GM21360 (cell line): Measurements from ENCODE around the gene ATP11A.

ENCODE experiments used
- ATAC-seq: cut with Tn5 transposase; IDR thresholded peaks from one replicate; pipeline ENCODE4 v1.9.1; 2021; ENCODE audit warnings: mild to moderate bottlenecking, moderate library complexity; ENCODE audit not compliant: unreplicated experiment

Gene ATP11A

DNA sequence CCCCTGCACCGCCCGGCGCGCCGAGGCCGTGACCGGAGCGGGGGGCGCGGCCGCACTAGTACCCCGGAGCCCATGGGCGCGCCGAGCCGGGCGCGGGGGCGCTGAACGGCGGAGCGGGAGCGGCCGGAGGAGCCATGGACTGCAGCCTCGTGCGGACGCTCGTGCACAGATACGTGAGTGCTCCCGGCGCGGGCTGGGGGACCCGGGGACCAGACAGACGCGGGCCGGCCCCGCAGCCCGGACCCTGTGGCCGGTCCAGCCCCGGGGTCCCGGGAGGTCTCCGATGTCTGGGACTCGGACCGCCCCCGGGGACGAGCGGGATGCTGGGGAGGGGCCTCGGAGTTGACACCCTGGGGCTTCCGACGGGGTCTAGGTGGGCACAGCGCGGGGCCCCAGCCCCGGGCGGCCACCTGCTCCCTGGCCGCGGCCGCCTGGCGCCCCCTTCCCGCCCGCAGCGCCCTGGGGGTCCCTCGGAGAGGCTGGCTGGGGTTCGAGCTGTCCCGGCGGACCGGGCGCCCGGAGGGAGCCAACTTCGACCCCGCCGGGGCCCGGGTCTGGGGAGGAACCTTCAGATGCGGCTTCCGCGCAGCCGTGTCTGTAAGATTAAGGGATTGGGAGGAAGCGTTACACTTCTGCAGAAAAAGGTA lies 568 bp downstream of the ATP11A start:
- peak; percentile 10 for ATAC-seq

DNA sequence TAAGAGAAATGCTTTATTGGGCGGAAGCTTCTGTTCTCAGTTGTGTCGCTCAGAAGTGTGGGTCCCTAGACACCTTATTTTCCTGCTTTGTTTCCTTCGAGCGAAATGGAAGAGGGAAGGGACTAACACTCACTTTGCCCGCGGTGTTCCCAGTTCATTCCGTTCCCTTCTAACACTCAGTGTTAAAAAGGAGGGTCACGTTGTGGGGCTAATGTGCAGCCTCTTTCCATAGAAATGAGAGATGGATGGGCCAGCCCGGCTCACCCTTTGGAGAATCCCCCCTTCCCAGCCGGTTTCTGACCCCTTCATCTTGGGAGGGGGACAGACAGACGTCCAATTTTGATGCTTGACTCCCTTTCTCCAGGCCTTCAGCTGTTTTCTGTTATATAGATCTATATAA lies 2.3 kb downstream of the ATP11A start:
- ATAC-seq: no peak

DNA sequence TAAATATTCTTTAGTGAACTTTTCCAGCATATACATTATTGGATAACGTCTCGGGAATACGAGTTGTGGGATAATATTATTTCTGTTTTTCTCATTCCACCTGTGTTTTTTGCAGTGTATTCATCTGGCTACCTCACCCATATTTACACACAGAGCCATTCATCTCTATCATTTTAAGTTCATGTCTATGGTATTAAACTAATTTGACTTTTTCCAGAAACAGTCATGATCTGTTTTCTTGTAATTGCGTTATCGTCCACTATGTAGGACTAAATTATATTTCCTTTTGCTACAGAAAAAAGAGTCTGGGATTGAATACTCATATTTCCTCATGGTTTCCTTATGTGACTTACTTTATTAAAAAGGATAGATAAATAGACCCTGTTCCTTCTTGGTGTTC lies 2.7 kb downstream of the ATP11A start:
- ATAC-seq: no peak

DNA sequence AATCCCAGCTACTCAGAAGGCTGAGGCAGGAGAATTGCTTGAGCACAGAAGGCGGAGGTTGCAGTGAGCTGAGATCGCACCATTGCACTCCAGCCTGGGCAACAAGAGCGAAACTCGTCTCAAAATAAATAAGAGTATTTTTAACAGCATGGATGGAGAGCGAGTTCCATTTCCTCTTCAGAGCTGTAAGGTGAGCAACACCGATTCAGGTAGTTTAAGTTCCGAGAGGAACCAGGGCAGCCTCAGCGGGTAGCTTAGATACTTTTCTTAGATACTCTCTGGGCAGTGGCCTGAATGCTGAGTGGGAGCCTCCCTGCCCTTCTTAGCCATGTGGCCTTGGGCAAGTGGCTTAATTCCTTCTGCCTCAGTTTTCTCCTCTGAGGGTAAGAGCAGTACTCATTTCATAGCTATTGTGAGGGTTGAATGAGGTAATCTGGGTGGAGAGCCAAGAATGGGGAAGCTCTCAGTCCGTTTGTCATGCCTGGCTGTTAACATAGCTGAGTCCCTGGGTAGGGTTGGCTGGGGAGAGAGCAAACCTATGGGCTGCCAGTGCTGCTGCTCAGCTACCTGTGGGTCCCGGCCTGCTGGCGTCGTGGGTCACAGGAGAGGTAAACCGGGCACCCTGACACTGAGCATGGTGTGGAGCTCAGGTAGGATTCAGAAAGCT lies 4.1 kb downstream of the ATP11A start:
- ATAC-seq: peak; percentile 38

DNA sequence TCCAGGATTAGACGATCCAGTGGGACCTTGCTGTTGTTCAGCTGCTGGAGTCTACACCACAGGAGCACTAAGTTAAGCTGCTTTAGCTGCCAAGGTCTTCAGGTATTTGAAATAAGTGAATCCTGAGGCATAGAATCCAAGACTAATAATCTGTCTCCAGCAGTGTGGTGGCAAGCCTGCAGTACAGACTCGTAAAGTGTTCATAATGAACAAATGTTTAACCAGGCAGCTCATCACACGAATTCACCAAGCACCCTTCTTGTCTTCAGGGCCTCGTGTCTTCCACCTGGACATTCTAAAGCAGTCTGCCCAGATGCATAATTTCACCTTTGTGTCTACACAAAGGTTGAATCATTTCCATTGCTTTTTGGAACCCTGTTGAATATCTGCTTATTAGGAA lies 5.3 kb downstream of the ATP11A start:
- ATAC-seq: no peak

DNA sequence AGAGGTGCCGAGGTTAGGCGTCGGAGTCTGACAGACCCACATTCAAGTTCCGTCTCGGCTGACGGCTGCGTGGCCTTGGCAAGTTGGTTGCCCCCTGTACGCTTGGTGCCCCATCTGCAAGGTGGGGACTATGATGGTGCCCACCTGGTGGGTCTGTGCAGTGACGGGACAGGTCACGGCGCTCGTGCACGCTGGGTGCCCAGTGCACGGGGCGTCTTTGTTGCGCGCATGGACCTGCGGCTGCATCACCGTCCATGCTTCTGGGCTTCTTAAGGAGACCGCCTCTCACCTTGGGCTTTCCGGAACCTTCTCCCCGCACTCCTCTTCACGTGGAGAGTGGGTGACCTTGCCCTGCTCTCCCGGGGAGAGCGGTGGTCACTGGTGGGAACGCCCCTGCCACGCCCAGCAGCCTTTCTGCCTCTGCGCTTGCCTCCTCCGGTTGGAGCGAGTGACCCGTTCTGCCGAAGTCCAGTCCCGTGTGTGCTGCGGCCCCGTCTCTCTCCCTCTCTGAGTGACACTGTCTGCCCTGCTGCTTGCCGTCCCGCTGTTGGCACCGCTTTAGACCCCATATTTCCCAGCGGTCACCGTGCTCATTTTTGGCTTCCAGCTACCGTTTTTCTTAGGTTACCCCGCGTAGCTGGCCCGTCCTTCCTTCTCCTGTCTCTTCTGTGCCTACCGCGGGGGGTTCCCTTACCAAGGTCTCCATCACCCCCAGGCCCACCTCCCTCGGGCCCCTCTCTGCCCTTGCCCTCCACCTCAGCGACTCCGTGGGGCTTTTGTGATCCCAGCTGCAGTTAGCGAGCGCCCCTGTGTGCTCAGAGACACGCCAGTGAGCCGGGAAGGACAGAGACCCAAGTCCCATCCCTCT lies 6.4 kb downstream of the ATP11A start:
- ATAC-seq: no peak

DNA sequence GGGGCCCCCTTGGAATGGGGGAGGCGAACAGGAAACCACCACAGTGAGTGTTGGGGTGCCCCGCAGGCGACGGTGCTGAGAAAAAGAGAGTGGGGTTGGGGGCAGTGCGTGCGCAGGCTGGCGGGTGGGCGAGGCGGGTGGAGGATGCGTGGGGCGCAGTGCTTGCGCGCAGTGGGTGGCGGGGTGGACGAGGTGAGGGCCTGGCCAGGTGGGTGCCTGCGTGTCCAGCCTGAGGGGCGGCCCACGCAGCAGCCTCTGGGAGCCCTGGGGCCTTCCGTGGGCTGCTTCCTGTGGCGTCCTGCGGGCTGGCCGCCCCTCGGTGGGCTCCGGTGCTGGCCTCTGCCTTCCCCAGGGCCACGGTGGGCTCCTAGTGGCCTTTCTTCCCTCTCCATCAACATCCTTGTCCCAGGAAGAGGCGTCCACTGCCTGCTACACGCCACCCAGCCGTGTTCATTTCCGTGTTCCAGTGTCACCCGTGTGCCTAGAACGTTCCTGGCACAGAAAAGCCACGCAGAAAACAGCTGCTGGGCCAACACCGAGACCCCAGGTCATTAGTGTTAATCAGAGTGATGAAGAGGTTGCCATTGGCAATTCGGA lies 7.1 kb downstream of the ATP11A start:
- no peak for ATAC-seq

DNA sequence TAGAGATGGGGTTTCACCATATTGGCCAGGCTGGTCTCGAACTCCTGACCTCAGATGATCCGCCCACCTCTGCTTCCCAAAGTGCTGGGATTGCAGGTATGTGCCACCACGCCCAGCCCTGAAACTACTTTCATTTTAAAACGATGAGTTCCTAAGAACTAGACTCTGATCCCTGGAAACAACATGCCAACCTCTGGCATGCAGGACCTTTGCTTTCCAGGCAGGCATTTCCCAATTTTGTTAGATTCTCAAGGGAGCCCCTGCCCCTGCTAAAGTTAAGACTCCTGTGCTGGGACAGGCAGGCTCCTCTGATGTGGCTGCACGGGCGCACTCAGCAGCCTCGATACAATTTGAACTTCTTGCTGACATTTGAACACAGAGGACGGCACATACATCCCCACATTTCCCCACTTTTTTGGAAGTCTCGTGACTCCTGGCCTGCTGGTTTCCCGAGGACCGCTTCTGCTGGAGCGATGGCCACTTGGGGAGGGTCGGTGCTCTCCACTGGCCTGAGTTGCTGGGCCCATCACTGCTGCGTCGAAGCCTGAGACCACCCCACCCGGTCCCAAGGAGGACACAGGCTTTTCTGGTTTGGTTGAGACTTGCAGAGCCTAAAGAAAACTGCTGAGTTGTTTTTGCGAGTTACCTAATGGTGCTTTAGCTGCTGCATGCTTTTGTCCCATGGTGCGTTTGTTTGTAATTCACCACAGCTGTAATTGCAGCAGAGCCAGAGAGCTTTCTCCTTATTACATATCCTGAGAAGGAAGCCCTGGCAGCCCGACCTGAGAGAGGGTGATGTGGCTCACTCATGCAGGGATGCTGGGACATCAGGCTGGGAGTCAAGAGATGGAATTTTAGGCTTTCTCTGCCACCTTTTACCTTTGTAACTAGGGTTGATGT lies 8.2 kb downstream of the ATP11A start:
- ATAC-seq: no peak

DNA sequence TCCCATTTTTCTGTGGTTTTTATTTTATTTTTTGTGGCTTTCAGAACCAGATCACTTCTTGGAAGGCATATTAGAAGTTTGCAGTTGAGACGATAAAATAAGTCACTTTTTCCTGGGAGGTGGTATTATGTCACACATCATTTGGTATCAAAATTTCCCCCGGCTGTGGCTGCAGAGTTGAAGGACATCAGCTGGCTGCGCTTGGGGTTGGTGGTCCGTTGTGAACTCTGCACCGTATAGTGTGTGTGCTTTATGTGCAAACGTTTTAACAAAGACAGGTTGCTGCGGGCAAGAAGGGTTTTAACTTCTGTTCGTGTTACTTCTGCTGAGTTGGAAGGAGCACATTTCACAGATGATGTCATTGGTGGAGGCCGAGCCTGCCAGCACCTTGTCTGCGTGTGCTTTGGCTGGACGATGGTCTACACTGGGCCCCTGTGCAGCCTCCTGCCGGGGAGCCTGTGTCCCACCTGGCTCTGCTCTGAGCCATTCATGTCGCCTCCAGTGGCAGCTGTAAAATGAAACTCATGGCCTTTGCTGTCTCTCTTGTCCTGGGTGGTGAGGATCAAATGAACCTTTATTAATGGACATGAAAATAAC lies 9.6 kb downstream of the ATP11A start:
- no peak for ATAC-seq

DNA sequence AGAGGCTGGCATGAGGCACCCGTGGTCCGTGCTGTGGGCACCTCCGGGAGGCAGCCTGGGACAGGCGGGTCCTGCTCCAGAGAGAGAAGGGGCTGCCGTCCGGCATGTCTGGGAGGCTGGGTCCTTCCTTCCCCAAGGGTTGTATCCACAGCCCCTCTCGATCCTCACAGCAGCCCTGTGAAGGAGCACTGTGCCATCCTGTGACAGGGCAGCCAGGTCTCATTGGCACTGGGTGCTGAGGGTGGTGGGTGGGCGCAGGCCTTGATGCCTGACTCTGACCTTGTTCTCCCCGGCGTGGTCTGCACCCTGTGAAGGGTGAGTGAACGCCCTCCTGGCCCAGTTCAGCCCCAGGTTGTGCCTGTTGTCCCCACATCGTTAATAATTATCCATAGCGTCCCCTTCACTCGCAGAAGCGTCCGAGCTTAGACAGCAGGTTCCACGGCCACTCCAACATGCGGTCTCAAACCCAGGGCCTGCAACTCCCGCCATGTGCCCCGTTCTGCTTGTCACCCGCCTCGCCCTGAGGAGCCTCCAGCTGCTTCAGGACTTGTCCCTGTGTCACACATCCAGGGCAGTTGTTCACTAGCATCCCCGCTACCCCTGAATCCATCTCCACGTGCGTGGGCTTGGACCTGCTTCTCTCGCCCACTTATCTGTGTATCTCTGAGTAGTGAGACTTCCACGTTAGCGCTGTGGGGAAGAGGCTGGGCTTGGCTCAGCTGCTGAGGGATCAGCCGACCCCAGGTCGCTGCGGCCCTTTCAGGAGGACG lies 10.6 kb downstream of the ATP11A start:
- no peak for ATAC-seq

DNA sequence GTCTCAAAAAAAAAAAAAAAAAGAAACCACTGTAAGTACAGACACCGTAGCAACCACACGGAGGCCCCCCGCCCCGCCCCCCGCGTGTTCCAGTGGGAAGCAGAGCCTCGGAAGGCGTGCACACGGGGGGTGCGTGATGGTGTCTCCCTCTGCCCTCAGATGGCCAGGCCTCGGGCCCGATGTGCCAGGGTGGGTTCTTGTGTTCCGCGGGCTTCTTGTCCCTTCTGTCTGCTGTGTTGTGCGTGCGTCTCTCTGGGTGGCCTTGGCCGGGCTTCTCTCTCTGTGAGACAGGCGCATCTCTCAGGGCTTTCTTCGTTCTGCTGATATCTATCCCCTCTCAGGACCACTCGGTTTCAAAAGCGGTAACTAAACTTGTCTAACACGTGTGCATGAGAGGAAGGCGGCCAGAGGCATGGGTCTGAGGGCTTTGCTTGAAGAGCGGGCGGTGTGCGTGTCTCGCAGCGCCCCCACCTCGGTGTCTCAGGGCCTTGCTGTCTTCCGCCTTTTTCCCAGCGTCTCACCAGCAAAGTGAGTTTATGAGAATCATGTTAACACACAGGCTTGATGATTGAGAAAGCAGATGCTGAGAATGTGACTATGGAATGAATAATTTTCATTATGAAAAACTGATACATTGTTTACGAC lies 12.6 kb downstream of the ATP11A start:
- ATAC-seq: no peak

DNA sequence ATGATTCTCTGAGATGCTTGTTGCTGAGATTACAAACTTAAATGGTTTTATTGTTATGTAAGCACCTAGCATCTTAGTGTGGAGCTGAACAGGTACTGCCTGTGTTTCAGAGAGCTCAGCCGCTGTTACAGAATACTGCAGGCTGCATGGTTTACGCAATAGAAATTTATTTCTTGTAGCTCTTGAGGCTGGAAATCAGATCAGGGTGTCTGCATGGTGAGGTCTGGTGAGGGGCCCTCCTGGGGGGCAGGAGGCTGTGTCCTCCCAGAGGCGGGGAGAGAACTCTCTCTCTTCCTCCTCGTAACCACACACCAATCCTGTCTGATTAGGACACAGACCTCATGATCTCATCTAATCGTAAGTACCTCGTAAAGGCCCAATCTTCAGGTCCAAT lies 13.1 kb downstream of the ATP11A start:
- ATAC-seq: no peak

DNA sequence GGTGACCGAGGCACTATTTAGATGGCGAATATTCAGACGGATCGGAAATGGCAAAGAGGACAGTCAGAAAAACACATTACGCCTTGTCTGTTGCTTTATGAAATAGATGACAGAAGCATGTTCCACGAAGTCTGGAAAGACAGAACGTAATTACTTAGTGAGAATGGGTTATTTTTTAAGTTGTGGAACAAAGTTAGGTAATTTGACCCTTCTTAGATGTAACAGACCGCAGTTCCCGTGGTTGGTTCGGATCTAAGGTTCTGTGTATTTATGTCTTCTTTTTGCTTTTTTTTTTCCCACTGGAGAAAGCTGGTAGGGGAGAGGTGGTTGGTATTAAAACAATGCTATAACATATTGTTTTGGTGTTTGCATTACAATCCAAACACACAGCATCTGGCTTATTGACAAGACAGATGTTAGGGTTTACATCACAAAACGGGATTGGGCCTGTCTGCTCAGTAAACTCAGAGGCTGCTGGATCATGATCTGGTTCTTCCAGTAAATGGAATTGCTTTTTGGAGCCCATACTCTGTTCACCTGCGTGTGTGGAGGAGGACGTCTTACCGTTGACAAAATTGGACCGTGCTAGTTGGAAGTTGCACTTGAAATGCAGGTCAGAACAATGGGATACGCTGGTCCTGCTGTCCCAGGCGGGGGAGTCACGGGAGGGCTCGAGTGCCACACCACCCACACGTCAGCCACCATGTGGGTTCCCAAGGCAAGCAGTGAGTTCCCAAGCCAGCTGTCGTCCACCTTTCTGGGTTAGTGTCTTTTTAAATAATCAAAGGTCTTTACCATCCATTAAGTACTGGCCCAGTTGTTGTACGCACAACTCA lies 13.8 kb downstream of the ATP11A start:
- ATAC-seq: no peak

DNA sequence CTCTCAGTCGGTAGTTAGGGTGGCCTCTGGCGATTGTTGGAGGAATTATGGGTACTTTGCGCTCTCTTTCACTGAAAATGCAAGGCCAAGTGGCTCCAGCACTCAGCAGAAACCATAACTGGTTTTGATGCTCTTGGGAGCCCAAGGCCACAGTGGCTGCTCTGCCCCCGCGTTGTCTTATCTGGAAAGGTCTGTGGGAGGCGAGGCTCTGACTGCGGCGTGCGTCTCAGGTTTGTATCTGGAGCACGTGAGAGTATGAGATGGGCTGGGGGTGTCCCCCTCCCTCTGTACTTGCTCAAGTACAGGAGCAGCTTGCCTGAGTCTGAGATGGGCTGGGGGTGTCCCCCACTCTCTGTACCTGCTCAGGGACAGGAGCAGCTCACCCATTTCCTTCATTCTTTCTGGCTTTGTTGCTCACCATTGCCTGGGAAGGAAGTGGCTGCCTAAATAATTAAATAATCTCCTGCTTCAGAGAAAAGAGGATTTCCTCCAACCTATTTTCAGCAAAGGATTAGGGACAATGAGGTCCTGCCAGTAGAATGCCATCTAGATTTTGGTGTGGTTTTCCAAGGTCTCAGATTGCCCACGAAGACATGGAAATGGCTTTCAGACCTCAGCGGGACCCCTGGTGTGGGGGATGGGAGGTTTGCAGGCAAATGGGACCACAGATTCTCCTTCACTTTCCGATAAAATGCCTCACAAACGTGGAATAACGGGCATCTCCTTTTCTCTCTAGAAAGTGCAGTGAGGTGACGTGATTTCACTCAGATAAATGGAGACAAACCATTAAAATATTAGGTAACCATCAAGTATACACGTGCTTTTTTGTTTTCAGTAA lies 14.7 kb downstream of the ATP11A start:
- no peak for ATAC-seq

DNA sequence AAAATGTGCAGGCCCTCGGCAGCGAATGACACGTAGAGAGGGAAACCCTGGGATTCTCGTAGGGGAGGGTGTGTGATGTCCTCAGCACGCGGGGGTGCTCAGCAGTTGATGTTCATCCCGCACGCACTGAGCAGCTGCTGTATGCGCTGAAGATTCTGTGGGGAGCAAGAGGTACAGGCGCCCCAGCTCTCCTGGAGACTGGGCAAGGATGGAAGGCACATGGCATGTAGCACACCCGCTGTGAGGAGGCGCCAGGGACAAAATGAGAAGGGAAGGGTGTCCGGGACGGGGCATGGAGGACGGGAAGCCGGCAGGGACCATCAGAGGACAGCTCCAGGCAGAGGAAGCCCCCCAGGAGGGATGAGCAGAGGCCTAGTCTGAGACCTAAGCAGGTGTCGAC lies 15.4 kb downstream of the ATP11A start:
- no peak for ATAC-seq

DNA sequence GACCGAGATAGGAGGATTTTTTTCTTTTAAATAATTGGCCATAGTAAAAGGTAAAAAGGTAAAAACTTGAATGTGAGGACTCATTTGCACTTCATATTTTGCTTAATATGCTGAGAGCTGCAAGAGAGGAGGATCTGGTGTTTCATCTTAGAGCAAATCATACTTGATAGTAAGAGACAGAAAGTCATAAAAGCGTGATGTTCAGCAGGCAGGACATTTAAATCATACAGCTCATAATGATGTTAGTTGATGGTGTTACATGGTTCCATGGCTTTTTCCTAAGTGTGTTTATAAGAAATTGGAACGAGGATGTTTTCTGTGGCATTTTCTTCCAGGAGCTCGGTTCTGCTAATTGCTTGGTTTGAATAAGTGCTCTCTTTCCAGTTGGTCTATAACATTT lies 16.3 kb downstream of the ATP11A start:
- ATAC-seq: no peak

DNA sequence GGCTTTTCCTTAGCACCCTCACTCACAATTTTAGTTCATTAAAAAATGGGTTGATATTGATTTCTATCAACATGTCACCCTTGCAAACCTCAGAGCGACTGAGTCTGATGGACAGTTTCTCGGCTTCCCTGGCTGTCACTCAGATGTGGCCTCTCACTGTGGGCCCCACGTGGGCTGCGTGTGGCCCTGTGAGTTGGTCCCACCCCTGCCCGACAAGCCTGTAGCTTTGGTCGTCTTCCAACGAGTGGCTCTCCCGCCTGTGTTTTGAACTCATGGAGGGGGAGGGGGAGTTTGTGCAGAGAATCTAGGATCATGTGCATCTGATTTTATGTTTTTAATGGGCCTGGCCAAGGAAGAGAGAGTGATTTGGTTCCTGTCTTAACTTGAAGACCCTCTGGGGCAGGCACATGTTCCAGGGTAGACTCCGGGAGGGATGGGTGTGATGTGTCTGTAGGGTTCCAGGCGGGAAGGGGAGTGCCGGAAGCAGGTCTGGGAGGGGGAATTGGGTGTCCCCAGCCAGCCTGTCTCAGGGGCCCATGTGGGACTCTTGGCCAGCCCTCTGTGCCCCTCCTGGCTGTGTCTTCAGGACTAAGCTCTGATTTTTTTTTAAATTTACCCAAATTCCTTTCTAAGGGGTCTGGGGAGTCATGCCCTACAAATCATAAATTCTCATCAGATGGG lies 18.9 kb downstream of the ATP11A start:
- ATAC-seq: no peak
